ENCODE measurements around the gene SPAM1.
"Not testable (repeated sequence)": the region's sequence is repeated elsewhere in the genome, so short reads cannot be mapped to it uniquely, and the experiment has no call there.

The SPAM1 gene

DNA sequence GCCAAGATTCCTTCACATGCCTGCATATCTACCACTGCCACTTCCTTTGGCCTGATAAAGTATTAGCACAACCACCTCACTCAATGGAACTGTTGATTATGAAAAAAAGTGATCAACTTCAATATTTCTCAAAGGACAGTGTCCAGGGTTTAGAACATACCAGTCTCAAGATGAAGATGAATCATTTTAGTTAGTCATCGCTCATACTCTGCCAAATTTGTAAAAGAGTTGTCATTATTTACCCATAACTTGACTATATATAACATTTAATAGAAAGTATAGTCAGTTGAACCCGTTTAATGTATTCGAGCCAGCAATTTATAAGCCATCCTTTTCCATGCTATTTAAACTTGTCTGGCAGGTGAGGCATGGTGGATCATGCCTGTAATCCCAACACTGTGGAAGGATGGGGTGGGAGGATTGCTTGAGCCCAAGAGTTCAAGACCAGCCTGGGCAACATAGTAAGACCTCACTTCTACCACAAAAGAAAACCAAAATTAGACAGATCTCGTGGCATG lies 33.2 kb downstream of the SPAM1 start:
- DNase-seq, result no peak

DNA sequence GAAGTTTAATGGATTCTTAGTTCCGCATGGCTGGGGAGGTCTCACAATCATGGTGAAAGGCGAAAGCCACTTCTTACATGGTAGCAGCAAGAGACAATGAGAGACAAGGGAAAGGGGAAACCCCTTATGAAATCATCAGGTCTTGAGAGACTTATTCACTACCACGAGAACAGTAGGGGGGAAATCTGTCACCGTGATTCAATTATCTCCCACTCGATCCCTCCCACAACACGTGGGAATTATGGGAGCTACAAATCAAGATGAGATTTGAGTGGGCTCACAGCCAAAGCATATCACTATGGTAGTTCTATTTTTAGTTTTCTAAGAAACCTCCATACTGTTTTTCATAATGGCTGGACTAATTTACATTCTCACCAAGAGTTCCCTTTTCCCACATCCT lies 36.7 kb downstream of the SPAM1 start:
- peak; percentile 2 for DNase-seq

DNA sequence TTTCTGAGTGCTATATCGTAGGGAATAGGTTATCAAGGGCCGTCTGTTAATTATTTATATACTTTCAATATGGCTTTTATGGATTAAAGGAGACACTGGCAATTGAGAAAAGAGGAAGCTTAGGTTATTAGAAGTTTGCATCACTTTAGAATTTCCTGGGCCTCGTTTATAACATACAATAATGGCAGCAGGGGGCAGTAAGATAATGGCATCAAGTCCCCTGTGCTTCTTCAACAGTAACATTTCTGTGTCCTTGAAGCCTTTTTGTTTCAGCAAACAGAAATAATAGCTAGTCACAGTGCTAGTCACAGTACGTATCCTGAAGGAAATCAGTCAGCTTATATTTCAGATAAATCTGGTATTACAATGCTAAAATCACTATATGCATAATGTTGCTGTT lies 41.9 kb downstream of the SPAM1 start:
- no peak for DNase-seq

DNA sequence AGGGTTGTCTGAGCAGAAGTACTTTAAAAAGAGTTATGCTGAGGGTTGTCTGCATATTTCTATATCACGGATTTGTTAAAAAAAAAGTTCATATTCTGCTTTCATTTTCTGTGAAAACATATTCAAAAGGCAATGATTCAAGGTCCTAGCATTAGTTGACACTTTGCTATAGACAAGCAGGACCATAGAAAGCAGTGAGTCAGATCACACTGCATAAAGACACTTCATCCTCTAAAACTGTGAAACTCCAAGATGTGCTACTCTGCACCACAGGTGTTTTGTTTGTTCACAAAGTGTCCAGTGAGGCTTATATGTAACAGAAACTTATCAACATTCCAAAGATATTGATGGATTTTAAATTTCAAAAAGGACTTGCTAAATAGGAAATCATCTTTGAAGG lies 47.0 kb downstream of the SPAM1 start:
- no peak for DNase-seq

DNA sequence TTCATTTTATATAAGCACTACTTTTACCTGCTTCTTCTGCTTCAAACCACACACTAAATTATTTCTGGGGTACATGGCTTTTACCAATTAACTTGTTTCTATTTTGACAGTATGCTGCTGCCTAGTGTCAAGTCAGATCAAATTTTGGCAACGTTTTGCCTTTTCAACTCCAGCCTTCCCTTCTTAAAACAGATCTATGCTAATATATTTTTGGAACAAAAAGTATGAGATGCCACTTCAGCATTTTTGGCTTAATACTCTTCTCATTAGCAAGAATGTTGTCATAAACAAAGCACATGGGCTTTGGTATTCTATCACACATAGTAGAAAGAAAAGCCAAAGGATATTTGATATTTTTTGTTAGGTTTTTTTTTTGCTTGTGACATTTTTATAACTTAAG lies 47.8 kb downstream of the SPAM1 start:
- no peak for DNase-seq

DNA sequence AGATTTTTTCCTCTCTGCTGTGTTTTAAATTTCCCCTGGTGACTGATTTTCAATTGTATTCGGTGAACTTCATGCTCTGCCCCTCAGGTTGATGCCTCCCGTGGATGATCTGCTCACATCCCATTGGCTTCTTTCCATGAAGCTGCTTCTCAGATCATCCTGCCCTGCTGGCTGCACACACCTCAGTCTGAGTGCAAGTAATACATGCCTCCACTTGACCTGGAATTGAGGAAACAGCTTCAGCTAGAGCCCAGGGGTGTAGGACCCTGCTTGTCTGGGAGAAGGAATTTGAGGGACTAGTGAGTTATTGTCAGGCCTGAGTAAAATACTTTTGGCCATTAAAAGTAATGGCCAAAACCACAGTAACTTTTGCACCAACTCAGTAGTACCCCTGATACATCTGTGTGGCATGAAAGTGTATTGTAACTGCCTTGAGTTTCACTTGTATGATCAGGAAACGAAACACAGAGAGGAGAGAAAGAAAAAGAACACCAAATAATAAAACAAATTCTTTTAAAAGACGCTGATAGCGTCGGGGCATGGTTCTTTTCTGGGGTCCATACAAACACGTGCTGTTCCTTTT lies 49.4 kb downstream of the SPAM1 start:
- no peak for DNase-seq

DNA sequence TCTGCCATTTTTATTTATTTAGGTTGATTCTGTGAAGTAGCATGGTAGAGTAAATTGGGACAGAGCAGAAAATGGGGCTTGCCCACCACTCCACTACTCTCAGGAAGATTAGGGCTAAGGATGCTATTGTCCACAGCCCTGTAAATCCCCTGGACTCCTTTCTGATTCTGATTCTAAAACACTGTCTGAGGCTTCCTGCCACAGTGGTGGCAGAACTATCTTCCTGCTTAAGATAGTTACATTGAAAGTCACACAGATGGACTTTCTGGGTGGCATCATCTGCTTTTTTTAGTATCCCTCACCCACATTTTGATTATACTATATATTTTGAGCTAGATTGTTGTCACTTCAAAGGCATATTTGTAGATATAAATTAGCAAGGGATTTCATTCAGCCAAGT lies 50.0 kb downstream of the SPAM1 start:
- DNase-seq, result no peak

DNA sequence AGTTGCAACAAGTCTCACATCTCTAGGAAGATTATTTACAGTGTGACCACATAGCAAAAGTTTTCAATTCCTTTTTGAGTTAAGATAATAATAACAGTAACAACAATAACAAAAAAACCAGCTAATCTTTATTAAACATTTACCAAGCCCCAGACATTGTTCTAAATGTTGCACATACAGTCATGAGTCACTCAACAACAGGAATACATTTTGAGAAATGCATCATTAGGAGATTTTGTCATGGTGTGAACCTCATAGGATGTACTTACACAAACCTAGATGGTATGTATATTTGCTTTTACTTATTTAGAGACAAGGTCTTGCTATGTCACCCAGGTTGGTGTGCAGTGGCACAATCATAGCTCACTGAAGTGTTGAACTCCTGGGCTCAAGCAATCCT lies 52.0 kb downstream of the SPAM1 start:
- DNase-seq, result no peak

DNA sequence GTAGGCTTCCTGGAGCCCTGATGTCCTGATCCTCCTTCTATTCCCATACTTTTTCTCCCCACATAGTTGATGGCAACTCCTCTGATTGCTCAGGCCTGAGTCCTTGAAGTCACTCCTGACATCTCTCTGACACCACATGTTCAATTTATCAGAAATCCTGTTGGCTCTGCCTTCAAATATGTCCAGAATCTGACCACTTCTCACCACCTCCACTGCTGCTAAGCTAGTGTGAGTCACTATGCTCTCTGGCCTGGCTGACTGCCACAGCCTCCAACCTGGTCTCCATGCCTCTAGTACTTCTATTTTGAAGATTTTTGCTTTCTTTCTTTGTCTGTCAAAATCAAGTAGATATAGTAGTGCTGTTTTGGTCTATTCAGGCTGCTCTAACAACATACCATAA lies 54.8 kb downstream of the SPAM1 start:
- no peak for DNase-seq

DNA sequence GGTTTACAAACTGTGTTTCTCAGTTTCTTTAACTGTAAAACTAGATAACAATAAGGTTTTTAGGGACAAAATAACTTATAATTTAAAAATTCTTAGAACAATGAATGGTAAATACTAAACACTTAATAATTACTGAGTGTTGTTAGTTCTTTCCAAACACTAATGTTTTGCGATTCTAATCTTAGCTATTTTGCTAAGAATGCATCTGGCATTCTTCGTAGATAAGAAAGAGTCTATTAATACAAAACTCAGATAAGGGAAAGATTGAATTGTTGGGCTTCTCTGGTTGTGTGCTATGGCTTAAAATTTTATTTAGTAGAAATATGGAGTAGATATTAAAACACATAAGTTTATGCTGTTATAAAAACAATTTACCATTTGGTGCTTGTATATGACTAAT lies 62.4 kb downstream of the SPAM1 start:
- no peak for DNase-seq

DNA sequence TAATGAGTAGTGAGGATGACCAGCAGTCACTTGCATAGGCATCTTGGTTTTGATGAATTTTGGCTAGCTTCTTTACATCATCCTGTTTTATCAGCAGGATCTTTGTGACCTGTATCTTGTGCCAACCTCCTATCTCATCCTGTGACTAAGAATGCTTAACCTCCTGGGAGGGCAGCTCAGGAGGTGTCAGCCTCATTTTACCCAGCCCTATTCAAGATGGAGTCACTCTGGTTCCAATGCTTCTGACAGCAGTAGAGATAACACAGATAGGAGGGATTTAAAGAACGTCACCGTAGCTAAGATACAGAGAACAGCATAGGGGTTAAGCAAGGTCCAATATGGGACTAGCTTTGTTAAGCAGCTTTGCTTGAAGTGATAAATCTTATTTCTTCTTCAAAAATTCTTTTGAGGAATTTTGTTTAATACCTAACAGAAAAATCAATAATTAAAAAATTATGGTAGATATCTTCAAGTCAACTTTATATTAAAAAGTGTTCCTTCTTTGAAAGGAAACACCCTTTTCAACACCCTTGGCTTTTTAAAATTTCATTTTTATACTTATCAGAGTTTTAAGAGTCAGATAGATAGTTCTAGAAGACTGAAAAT lies 68.0 kb downstream of the SPAM1 start:
- DNase-seq, result no peak

DNA sequence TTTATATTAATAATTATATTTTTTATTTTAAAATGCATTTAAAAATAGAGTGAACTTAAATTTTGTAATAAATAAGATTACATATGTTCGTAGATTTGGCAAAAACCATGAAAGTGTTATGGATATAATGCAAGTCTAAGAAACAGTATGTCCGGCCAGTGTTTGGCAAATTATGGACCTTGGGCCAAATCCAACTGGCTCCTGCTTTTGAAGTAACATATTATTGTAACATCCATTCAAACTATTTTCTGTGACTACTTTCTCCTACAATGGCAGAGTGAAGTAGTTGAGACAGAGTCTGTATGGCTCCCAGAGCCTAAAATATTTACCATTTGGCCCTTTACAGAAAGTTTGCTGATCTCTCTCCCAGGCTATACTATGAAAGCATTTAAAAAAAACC lies 69.0 kb downstream of the SPAM1 start:
- no peak for DNase-seq

DNA sequence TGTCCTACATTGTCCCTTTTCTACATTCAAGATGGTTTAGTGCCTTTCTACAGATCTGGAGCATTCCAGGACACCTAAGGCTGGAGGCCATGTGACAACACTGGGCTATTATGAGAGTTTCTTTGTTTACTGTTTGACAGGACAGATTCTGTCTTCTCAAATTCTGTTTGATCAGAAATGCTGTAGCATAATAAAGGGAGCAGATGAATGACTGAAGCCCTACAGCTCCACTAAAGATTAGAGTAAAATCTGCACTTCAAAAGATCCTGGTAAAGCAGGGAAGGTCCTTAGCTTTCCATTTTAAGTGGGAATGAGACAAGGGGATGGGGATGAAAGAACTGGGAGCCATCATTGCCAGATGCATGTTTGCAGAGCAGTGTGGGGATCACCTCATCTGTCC lies 69.4 kb downstream of the SPAM1 start:
- DNase-seq, result no peak

DNA sequence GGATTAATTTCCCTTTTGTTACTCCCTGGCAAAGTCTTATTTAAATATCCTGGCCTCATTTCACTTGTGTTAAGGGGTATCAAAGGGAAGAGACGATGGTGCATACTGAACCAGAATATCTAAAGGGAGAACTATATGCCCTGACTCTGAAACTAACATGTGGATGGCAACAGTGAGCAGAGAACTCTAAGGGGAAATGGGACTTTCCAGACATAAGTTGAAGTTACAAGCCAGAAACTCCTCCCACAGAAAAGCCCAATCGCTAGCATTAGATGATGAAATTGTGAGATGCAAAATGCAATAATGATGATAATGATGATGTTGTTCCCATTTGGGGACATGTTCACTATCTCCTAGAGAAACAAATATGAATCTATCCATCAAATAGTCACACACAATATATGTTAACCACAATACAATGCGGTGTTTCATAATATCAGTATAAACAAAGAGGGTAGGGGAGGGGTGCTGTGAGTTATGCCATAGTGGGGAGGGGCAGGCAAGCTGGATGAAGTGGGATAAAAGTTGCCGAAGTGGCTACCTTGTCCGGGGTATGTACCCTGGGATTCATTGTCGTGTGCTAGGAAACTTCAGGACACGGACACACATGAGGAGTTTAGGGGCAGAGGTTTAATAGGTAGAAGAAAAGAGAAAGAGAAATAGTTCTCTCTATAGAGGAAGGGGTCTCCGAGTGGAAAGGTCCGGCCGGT lies 70.7 kb downstream of the SPAM1 start:
- DNase-seq, result no peak

DNA sequence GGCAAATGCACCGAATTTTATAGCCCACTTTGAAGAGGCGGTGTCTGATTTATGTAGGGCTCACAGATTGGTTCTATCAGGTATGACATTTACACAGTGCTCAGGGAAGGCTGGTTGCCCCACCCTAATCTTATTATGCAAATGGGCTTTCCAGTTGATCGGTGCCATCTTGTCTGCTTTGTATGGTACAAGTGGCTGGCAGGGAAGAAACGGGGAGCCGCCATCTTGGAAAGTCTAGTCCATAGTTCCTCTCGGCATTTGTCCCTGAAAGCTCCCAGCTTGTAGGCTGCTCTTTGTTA lies 71.2 kb downstream of the SPAM1 start:
- no peak for DNase-seq

DNA sequence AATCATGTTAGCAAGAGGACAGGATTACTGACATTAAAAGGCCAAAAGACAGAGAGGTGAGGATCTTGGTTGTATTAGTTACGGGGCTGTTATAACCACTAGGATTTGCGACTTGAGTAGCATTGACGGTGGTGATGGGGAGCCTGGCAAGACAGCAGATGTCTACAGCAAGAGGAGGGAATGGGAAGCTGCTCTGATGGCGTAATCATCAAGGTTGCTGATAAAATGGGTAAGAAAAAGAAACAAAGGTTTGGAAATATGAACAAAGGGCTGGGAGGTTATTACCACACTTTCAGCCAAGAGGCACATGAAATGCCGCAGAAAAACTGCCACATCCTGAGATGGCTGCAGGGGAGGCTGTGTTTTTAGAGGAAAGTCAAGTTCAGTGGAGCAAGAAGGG lies 73.9 kb downstream of the SPAM1 start:
- no peak for DNase-seq

DNA sequence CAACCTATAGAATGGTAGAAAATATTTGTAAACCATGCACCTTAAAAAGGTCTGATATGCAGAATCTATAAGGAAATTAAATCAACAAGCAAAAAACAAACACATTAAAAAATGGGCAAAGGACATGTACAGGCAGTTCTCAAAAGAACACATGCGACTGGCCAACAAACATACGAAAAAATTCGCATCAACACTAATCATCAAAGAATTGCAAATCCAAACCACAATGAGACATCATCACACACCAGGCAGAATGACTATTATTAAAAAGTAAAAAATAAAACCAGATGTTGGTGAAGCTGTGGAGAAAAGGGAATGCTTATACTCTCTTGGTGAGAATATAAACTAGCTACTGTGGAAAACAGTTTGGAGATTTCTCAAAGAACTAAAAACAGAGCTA lies 74.7 kb downstream of the SPAM1 start:
- DNase-seq, result no peak

DNA sequence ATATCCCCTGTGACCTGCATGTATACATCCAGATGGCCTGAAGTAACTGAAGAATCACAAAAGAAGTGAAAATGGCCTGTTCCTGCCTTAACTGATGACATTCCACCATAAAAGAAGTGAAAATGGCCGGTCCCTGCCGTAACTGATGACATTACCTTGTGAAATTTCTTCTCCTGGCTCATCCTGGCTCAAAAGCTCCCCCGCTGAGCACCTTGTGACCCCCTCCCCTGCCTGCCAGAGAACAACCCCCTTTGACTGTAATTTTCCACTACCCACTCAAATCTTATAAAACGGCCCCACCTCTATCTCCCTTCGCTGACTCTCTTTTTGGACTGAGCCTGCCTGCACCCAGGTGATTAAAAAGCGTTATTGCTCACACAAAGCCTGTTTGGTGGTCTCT lies 83.3 kb downstream of the SPAM1 start:
- DNase-seq, result not testable (repeated sequence)

DNA sequence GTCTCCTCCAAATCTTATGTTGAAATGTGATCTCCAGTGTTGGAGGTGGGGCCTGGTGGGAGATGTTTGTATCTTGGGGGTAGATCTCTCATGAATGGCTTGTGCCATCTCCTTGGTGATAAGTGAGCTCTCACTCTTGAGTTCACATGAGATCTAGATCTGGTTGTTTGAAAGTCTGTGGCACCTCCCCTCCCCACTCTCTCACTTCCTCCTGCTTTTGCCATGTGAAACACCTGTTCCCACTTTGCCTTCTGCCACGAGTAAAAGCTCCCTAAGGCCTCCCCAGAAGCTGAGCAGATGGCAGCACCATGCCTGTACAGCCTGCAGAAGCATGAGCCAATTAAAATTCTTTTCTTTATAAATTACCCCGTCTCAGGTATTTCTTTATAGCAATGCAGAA lies 84.3 kb downstream of the SPAM1 start:
- DNase-seq, result peak; percentile 33

Data from NCI-H2171 treated with DMSO at 0.1 percent for 48 hours (cell line).